ENCODE results near the gene LAMTOR4.
"Not testable (repeated sequence)": the region's sequence is repeated elsewhere in the genome, so short reads cannot be mapped to it uniquely, and the experiment has no call there.

LAMTOR4 gene

DNA sequence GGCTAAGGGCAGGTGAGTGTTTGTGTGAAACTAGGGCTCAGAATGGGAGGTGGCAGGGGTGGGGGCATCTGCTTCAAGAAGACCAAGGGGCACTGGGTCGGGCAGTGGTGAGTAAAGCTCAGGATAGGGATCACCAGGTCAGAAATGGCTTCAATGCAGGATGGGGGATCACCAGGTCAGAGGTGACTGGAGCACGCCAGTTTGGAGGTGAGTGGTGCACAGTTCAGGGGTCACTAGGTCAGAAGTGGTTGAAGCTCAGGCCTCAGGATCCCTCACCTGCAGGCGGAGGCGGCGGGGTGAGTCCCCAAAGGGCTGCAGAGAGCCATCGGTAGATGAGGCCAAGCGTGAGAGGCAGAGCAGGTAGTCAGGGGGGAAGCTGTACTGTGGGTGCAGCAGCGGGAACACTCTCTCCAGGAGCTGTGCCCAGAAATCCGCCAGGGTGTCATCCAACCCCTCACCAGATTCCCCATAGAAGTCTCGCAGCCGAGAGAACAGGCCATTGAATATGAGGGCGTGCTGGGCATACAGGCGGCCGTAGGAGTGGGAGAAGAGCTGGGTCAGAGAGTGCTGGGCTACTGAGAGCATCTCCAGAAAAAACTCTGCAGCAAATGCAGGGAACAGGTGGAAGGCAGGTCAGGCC is 26.7 kb downstream of the LAMTOR4 start:
- ChIA-PET POLR2A (no interaction called here), CTCF (interaction anchor here (1.2 kb wide), 1 partner anchor 20 kb away, joined by 3 read pairs; no protein-coding TSS in a partner anchor)
- TF ChIP-seq, protein P1, sequence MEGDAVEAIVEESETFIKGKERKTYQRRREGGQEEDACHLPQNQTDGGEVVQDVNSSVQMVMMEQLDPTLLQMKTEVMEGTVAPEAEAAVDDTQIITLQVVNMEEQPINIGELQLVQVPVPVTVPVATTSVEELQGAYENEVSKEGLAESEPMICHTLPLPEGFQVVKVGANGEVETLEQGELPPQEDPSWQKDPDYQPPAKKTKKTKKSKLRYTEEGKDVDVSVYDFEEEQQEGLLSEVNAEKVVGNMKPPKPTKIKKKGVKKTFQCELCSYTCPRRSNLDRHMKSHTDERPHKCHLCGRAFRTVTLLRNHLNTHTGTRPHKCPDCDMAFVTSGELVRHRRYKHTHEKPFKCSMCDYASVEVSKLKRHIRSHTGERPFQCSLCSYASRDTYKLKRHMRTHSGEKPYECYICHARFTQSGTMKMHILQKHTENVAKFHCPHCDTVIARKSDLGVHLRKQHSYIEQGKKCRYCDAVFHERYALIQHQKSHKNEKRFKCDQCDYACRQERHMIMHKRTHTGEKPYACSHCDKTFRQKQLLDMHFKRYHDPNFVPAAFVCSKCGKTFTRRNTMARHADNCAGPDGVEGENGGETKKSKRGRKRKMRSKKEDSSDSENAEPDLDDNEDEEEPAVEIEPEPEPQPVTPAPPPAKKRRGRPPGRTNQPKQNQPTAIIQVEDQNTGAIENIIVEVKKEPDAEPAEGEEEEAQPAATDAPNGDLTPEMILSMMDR (IDR thresholded peaks at IDR 0.05; ENCODE audit: control extremely low read depth, extremely low read depth, low read depth, missing control alignments), result no peak
- DNase-seq (ENCODE audit: extremely low spot score), result no peak

DNA sequence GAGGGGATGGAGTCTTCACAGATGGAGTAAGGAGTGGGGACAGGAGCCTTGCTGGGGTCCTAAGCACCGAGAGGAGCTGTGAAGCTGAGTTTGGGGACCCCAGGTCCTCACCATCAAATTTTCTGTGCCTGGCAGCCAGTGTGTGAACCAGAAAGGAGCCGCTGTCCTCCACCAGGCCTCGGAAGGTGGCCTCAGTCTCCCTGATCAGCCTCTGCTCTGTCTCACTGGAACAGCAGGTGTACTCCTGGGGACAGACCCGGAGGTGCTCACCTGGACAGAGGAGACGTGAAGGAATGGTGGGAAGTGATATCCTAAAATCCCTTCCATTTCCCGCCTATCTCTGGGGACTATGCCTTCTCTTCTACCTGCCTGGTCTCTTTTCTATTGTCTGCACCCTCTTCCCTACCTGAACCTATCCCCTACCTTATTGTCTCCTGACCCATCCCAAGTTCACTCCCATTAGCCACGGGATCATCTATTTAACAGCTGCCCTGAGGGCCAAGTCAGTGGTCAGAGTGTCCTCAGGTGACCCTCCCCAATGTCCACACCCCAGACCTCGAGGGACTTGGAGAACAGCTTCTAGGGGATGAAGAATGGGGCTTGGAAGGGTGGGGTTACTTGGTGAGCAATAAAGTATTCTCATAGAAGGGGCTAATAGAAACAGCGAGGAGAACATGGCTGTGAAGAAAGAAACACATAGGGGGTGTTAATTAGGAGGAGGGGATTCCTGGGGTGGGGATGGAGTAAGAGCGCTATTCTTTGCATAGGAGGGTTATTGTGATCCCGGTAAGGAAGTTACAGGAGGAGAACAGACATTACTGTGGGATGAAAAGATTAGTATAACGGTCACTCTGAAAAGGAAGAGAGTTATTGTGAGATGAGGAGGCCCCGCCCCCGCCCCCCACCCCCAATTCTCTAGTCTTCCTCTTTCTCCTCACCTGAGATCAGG is 27.7 kb downstream of the LAMTOR4 start:
- TF ChIP-seq, protein P1 (IDR thresholded peaks at IDR 0.05; ENCODE audit: control extremely low read depth, extremely low read depth, low read depth, missing control alignments), result no peak
- POLR2A ChIA-PET, result no interaction called here
- DNase-seq (ENCODE audit: extremely low spot score), result no peak
- CTCF ChIA-PET, result interaction anchor here (0.9 to 1.8 kb wide), 7 partner anchors 9 to 231 kb away, joined by 3 to 7 read pairs (median 4); no protein-coding TSS in a partner anchor

DNA sequence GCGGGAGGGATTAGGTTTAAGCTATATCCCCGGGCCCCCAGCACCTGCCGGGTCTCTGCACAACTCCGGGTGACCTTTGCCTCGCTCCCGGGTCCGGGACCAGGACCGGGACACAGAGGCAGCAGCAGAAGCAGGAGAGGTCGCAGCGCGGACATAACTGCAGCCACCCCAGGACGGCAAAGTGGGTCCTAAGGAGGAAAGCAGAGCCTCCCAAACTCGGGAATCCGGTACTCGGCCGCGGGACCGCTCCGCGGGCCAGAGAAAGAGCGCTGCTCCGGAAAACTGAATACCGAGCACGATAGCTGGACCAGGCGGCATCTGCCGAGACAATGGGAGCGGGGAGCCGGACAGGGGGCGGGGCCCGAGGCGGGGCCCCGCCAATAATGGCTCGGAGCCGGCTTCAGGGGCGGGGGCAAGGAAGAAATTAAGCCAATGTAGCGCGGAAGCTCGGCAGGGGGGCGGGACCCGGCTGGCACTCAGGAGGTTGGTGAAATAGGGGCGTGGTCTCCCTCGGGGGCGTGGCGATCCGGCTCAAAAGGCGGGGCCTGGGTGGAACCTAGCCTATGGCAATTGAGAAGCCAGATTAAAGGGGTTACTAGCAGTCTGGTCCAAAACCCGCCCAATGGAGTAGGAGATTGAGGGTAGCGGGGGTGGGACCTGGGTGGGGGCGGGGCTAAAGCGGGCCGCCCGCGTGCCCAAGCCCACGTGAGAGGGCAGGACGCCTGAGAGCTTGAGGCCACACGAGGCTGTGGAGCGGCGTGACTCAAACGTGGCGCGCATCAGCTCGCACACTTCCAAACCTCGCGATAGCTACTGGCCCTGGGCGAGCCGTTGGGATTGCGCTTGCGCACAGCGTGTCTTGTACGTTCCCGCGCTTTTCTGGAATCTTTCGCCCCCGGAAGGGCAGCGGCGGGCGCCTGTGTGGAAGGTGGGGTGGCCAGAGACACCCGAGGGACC is 28.6 kb downstream of the LAMTOR4 start, which contains the start of the genes GPC2 and STAG3:
Gene GPC2, minus strand, starts transcription at position 337 of the 957 bp plus-strand sequence. Its CDS starts 182 bp downstream, at position 155.
Gene STAG3, plus strand, starts transcription at position 874 of the 957 bp plus-strand sequence. CDS start 2,639 bp downstream, outside the sequence.
- peak; percentile 97 for DNase-seq (ENCODE audit: extremely low spot score)
- CTCF ChIA-PET, result interaction anchor here (0.7 to 1.8 kb wide), 10 partner anchors 8 to 230 kb away, joined by 3 to 7 read pairs (median 4); partner anchors contain the start of gene LAMTOR4
- TF ChIP-seq, protein P1 (IDR thresholded peaks at IDR 0.05; ENCODE audit: control extremely low read depth, extremely low read depth, low read depth, missing control alignments), result no peak
- POLR2A ChIA-PET, result no interaction called here

DNA sequence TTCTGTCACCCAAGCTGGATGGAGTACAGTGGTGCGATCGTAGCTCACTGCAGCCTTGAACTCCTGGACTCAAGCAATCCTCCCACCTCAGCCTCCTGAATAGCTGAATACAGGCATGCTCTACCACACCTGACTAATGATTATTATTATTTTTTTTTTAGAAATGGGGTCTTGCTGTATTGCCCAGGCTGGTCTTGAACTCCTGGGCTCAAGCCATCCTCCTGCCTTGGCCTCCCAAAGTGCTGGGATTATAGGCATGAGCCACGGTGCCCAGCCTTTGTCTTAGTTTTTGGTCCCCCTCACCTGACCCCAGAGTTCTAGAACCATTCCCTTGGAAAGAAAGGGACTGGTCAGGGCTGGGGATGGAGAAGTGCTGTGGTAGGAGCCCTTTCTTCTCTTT is 31.4 kb downstream of the LAMTOR4 start:
- POLR2A ChIA-PET; DNase-seq (ENCODE audit: extremely low spot score): not testable (repeated sequence)
- CTCF ChIA-PET, result interaction anchor here (1.0 to 4.2 kb wide), 3 partner anchors 9 to 38 kb away, joined by 3 to 25 read pairs (median 4); no protein-coding TSS in a partner anchor

DNA sequence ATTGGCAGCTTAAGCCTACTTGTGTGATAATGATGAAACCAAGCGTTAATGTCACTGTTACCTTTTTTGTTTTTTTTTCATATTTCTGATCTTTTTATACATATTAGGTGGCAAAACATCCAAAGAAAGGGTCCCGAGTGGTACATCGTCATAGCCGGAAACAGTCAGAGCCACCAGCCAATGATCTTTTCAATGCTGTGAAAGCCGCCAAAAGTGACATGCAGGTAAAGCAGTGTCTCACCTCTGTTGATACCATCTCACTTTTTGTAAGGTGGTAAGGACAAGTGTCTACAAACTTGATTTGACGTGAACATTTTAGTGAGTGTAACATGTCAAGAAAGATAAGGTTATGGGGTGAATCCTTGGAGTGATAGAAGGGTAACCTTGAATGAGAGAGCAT is 33.9 kb downstream of the LAMTOR4 start:
- CTCF ChIA-PET, result interaction anchor here (1.0 kb wide), 2 partner anchors 10 to 13 kb away, joined by 3 to 4 read pairs; no protein-coding TSS in a partner anchor
- DNase-seq (ENCODE audit: extremely low spot score); POLR2A ChIA-PET: not testable (repeated sequence)

DNA sequence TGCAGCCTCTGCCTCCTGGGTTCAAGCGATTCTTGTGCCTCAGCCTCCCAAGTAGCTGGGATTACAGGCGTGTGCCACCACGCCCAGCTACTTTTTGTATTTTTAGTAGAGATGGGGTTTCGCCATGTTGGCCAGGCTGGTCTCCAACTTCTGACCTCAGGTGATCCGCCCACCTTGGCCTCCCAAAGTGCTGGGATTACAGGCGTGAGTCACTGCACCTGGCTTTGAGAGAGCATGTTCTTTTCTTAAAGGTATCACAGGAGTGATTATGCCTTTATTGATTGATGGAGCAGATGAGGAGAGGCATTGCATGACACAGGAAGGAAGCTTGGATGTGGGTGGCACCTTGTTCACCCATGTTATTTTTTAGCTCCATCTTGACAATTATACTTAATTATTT is 34.4 kb downstream of the LAMTOR4 start:
- DNase-seq (ENCODE audit: extremely low spot score); POLR2A ChIA-PET: not testable (repeated sequence)
- CTCF ChIA-PET, result interaction anchor here (1.0 kb wide), 1 partner anchor 9 kb away, joined by 3 read pairs; no protein-coding TSS in a partner anchor

DNA sequence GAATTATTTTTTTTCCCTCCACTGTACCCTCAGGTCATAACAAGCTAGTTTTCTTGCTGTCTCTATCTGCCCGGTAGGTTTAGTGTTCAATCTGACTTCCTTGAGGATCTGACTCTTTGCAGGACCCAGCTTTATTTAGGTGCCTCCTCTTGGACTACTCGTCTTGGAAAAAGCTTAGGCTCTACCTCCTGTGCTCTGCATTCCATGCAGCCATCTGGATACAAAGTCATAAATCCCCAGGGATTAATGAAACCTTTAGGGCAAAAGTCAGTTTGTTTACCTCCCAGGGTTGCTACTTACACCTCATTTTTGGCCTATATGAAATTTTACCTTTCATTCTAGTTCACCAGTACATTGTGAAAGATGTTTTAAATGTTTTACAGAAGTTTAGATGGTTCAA is 37.0 kb downstream of the LAMTOR4 start:
- ChIA-PET POLR2A (no interaction called here), CTCF (interaction anchor here (1.4 to 2.2 kb wide), 2 partner anchors 9 to 25 kb away, joined by 3 to 6 read pairs; partner anchors contain the start of gene GPC2)
- DNase-seq (ENCODE audit: extremely low spot score), result no peak
- TF ChIP-seq, protein P1 (IDR thresholded peaks at IDR 0.05; ENCODE audit: control extremely low read depth, extremely low read depth, low read depth, missing control alignments), result no peak

Measured in GM10248 (cell line).